C4-2B (cell line): ENCODE results near the gene STAC2.

ENCODE experiments used
- H3K27ac ChIP-seq: fragments of 450-650 bp; 2 replicates; pipeline ENCODE4 v1.5.1; 2017
- CTCF ChIP-seq: fragments of 450-650 bp; conservative IDR thresholded peaks from 2 replicates; pipeline ENCODE4 v1.5.1; 2017; ENCODE audit warnings: mild to moderate bottlenecking
- ZFX ChIP-seq: fragments of 450-650 bp; IDR thresholded peaks from 2 replicates; pipeline ENCODE4 v1.6.1; 2017

The STAC2 gene

GRCh38 chr17:39230361-39230760, 4.6 kb upstream of the STAC2 start:
- no peak overlapping the region for H3K27ac ChIP-seq
- no peak for TF ChIP-seq CTCF
- TF ChIP-seq ZFX, result no peak

GRCh38 chr17:39229274-39229913, 3.6 kb upstream of the STAC2 start:
- no peak overlapping the region for H3K27ac ChIP-seq
- TF ChIP-seq ZFX (no peak), CTCF (no peak)

- TF ChIP-seq ZFX, result no peak
- TF ChIP-seq CTCF, result no peak
- H3K27ac ChIP-seq, result no peak overlapping the region
Observed at GRCh38 chr17:39227364-39227919, 1.7 kb upstream of the STAC2 start.

GRCh38 chr17:39225959-39226683, 376 bp upstream of the STAC2 start:
- H3K27ac ChIP-seq, result no peak overlapping the region
- TF ChIP-seq CTCF, result no peak
- no peak for TF ChIP-seq ZFX

- no peak for TF ChIP-seq ZFX
- no peak for TF ChIP-seq CTCF
- no peak overlapping the region for H3K27ac ChIP-seq
Observed at GRCh38 chr17:39224778-39225307, 902 bp downstream of the STAC2 start.

GRCh38 chr17:39223907-39224777, 1.6 kb downstream of the STAC2 start:
- no peak overlapping the region for H3K27ac ChIP-seq
- TF ChIP-seq CTCF, result no peak
